Measurements from ENCODE around the gene COL17A1.

The COL17A1 gene

GRCh38 chr10:104057717-104058116 lies 28.0 kb downstream of the COL17A1 start:
- no peak for TF ChIP-seq CTCF (IDR thresholded peaks at IDR 0.05; ENCODE audit: low read length, missing control alignments)
- no peak for DNase-seq (ENCODE audit: low read depth)
- no peak overlapping the region for H3K4me3 ChIP-seq (replicated peaks; ENCODE audit: low read depth, low read length)

GRCh38 chr10:104056619-104057273 lies 28.9 kb downstream of the COL17A1 start:
- DNase-seq (ENCODE audit: low read depth) = no peak
- no peak for TF ChIP-seq CTCF (IDR thresholded peaks at IDR 0.05; ENCODE audit: low read length, missing control alignments)
- H3K4me3 ChIP-seq (replicated peaks; ENCODE audit: low read depth, low read length) = no peak overlapping the region

- H3K4me3 ChIP-seq (replicated peaks; ENCODE audit: low read depth, low read length) = no peak overlapping the region
- peak; percentile 72 for DNase-seq (ENCODE audit: low read depth)
- no peak for TF ChIP-seq CTCF (IDR thresholded peaks at IDR 0.05; ENCODE audit: low read length, missing control alignments)
These were observed 31.2 kb downstream of the COL17A1 start for GRCh38 chr10:104054430-104054829.

GRCh38 chr10:104053201-104053600 lies 32.5 kb downstream of the COL17A1 start:
- no peak for TF ChIP-seq CTCF (IDR thresholded peaks at IDR 0.05; ENCODE audit: low read length, missing control alignments)
- no peak overlapping the region for H3K4me3 ChIP-seq (replicated peaks; ENCODE audit: low read depth, low read length)
- DNase-seq (ENCODE audit: low read depth) = no peak

- peak; percentile 60 for DNase-seq (ENCODE audit: low read depth)
- TF ChIP-seq CTCF (IDR thresholded peaks at IDR 0.05; ENCODE audit: low read length, missing control alignments) = no peak
- no peak overlapping the region for H3K4me3 ChIP-seq (replicated peaks; ENCODE audit: low read depth, low read length)
These were observed 33.2 kb downstream of the COL17A1 start for GRCh38 chr10:104052431-104052830.

- no peak for TF ChIP-seq CTCF (IDR thresholded peaks at IDR 0.05; ENCODE audit: low read length, missing control alignments)
- DNase-seq (ENCODE audit: low read depth) = peak; percentile 64
- no peak overlapping the region for H3K4me3 ChIP-seq (replicated peaks; ENCODE audit: low read depth, low read length)
These were observed 36.0 kb downstream of the COL17A1 start for GRCh38 chr10:104049504-104050250.
